H1 (cell line): ENCODE measurements around the gene SUSD5.

Source experiments
- BRCA1 ChIP-seq: IDR thresholded peaks from 2 replicates; pipeline ENCODE4 v1.6.1; 2012; ENCODE audit warnings: low read depth, low read length, improper control_type of control experiment
- CTCF ChIP-seq, 3 experiments: IDR thresholded peaks; 1 replicate in 2 of 3; 2 replicates in 1 of 3; pipeline versions ENCODE4 v1.5.1 to v1.6.1; 2011; ENCODE audit warnings: low read length in 3 of 3, mild to moderate bottlenecking in 3 of 3, inconsistent platforms in 2 of 3, low read depth in 1 of 3, moderate library complexity in 1 of 3; ENCODE audit not compliant: insufficient read depth in 1 of 3; ENCODE audit errors: control extremely low read depth in 1 of 3
- EZH2 ChIP-seq: fragments of 200-600 bp; sonication (generic); IDR thresholded peaks from 2 replicates; pipeline ENCODE4 v1.7.1; 2012; ENCODE audit warnings: low read depth, mild to moderate bottlenecking, moderate library complexity, low read length, inconsistent platforms; ENCODE audit not compliant: severe bottlenecking
- HDAC6 ChIP-seq: IDR thresholded peaks from one replicate; pipeline ENCODE4 v1.7.1; 2012; ENCODE audit warnings: low read depth, mild to moderate bottlenecking, inconsistent platforms, low read length, moderate library complexity
- NRF1 ChIP-seq: IDR thresholded peaks from 2 replicates; pipeline ENCODE4 v1.6.1; 2011; ENCODE audit warnings: mild to moderate bottlenecking, low read depth, low read length, improper control_type of control experiment
- POLR2A ChIP-seq, 2 experiments: IDR thresholded peaks; 1 replicate in 1 of 2; 2 replicates in 1 of 2; pipeline ENCODE4 v1.6.1; 2011; ENCODE audit warnings: low read depth in 2 of 2, low read length in 2 of 2, mild to moderate bottlenecking in 2 of 2; ENCODE audit errors: control extremely low read depth in 1 of 2
- RFX5 ChIP-seq: IDR thresholded peaks from 2 replicates; pipeline ENCODE4 v1.6.1; 2011; ENCODE audit warnings: low read depth, low read length, improper control_type of control experiment, borderline replicate concordance
- SP1 ChIP-seq: IDR thresholded peaks from 2 replicates; pipeline ENCODE4 v1.6.1; 2011; ENCODE audit warnings: low read depth, low read length

GRCh38 chr3:33134026-33134625 is 84.5 kb downstream of the SUSD5 start:
- TF ChIP-seq BRCA1 (no peak), NRF1 (no peak), RFX5 (no peak), HDAC6 (no peak), EZH2 (no peak), CTCF (IDR thresholded peaks at IDR 0.05; ENCODE audit: control extremely low read depth in 1 of 3, insufficient read depth in 1 of 3, low read depth in 1 of 3, low read length in 3 of 3) (no peak), POLR2A (IDR thresholded peaks at IDR 0.05; ENCODE audit: control extremely low read depth in 1 of 2, low read depth in 2 of 2, low read length in 2 of 2) (no peak), SP1 (no peak)
